ENCODE results near the gene SBNO2. TPM values are rescaled to one million over a fixed set of nuclear protein-coding genes. Genes with fewer than 3 reads are reported as not detected.

Gene SBNO2
- polyA plus RNA-seq, 1 of the 3 experiments (the other 2 are of a cell fraction): 18.3 TPM

GRCh38 chr19:1147934-1148549, 26.0 kb downstream of the SBNO2 start:
- peaks cover 1 to 16% of the 10 kb centered on the region in 2 experiments for H3K36me3 ChIP-seq (replicated peaks in 1 of 2; ENCODE audit: control insufficient read depth in 1 of 2, insufficient read depth in 2 of 2, low read length in 1 of 2)
- TF ChIP-seq CHD2 (IDR thresholded peaks at IDR 0.05; ENCODE audit: low read length, partially characterized antibody) (no peak), SIN3A (IDR thresholded peaks at IDR 0.05; ENCODE audit: borderline replicate concordance, low read depth, low read length) (no peak), FOXJ3 (CRISPR knock-in tag; IDR thresholded peaks at IDR 0.05) (no peak)
- TF ChIP-seq, protein P1, sequence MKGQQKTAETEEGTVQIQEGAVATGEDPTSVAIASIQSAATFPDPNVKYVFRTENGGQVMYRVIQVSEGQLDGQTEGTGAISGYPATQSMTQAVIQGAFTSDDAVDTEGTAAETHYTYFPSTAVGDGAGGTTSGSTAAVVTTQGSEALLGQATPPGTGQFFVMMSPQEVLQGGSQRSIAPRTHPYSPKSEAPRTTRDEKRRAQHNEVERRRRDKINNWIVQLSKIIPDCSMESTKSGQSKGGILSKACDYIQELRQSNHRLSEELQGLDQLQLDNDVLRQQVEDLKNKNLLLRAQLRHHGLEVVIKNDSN (IDR thresholded peaks at IDR 0.05; ENCODE audit: borderline replicate concordance, low read depth): no peak
- no peak overlapping the region for H3K4me3 ChIP-seq (ENCODE audit: low read depth in 2 of 2, low read length in 1 of 2)
- H3K27ac ChIP-seq (ENCODE audit: low read depth in 2 of 2, low read length in 1 of 2): no peak overlapping the region
- ChIA-PET POLR2A (no interaction called here), CTCF (no interaction called here)
- H3K79me2 ChIP-seq (ENCODE audit: insufficient read depth): no peaks in the 10 kb centered on the region
- no peak overlapping the region for H3K9ac ChIP-seq
- no peak overlapping the region for H2AFZ ChIP-seq (ENCODE audit: low read depth)
- H3K9me2 ChIP-seq: no peaks in the 10 kb centered on the region
- no peak for DNase-seq
- WGBS (ENCODE audit: low lambda C conversion rate): 93% methylated on average over 13 of the region's 15 CpGs
- no peak overlapping the region for H3K4me2 ChIP-seq
- no peaks in the 10 kb centered on the region for H3K27me3 ChIP-seq (ENCODE audit: insufficient read depth)
- no peaks in the 10 kb centered on the region for H3K4me1 ChIP-seq (ENCODE audit: control insufficient read depth in 1 of 2, insufficient read depth in 2 of 2, low read depth in 1 of 2, low read length in 1 of 2)
- 0 out of 2 replicates have a peak, but pooled peaks cover 2% of the 10 kb centered on the region for H4K20me1 ChIP-seq (ENCODE audit: insufficient read depth)
- H3K9me3 ChIP-seq: no peaks in the 10 kb centered on the region
- H3F3A ChIP-seq (replicated peaks; ENCODE audit: insufficient read depth): no peaks in the 10 kb centered on the region

- Histone ChIP-seq H3K36me3 (replicated peaks in 1 of 2; ENCODE audit: control insufficient read depth in 1 of 2, insufficient read depth in 2 of 2, low read length in 1 of 2) (peaks cover 4 to 10% of the 10 kb centered on the region in 2 experiments), H3K27me3 (ENCODE audit: insufficient read depth) (no peaks in the 10 kb centered on the region), H3K9me2 (no peaks in the 10 kb centered on the region), H3K27ac (ENCODE audit: low read depth in 2 of 2, low read length in 1 of 2) (no peak overlapping the region), H3F3A (replicated peaks; ENCODE audit: insufficient read depth) (no peaks in the 10 kb centered on the region), H3K4me2 (no peak overlapping the region), H3K79me2 (ENCODE audit: insufficient read depth) (no peaks in the 10 kb centered on the region), H3K9me3 (no peaks in the 10 kb centered on the region), H3K4me3 (ENCODE audit: low read depth in 2 of 2, low read length in 1 of 2) (no peak overlapping the region), H4K20me1 (ENCODE audit: insufficient read depth) (0 out of 2 replicates have a peak, but pooled peaks cover 2% of the 10 kb centered on the region), H2AFZ (ENCODE audit: low read depth) (no peak overlapping the region), H3K4me1 (ENCODE audit: control insufficient read depth in 1 of 2, insufficient read depth in 2 of 2, low read depth in 1 of 2, low read length in 1 of 2) (no peaks in the 10 kb centered on the region), H3K9ac (no peak overlapping the region)
- DNase-seq: no peak
- POLR2A ChIA-PET: interaction anchor here (0.6 kb wide), 1 partner anchor 13 kb away, joined by 3 read pairs; no protein-coding TSS in a partner anchor
- WGBS (ENCODE audit: low lambda C conversion rate): 98% methylated on average over 10 of the region's 38 CpGs
- TF ChIP-seq CHD2 (IDR thresholded peaks at IDR 0.05; ENCODE audit: low read length, partially characterized antibody) (no peak), RXRA (IDR thresholded peaks at IDR 0.05; ENCODE audit: borderline replicate concordance, low read depth) (no peak), PBX3 (IDR thresholded peaks at IDR 0.05) (no peak)
- CTCF ChIA-PET: interaction anchor here (0.6 to 1.7 kb wide), 2 partner anchors 34 to 119 kb away, joined by 3 to 7 read pairs; no protein-coding TSS in a partner anchor
Measured at GRCh38 chr19:1146858-1147780, 26.9 kb downstream of the SBNO2 start.

GRCh38 chr19:1146412-1146699, 27.7 kb downstream of the SBNO2 start:
- DNase-seq: no peak
- CTCF ChIA-PET: interaction anchor here (1.7 kb wide), 1 partner anchor 33 kb away, joined by 7 read pairs; no protein-coding TSS in a partner anchor
- 100% methylated on average over 2 of the region's 13 CpGs for WGBS (ENCODE audit: low lambda C conversion rate)
- POLR2A ChIA-PET: no interaction called here
- Histone ChIP-seq H3K4me3 (ENCODE audit: low read depth in 2 of 2, low read length in 1 of 2) (no peak overlapping the region), H3K9me3 (no peaks in the 10 kb centered on the region), H3K4me2 (no peak overlapping the region), H3K27ac (ENCODE audit: low read depth in 2 of 2, low read length in 1 of 2) (no peak overlapping the region), H2AFZ (ENCODE audit: low read depth) (no peak overlapping the region), H3K4me1 (ENCODE audit: control insufficient read depth in 1 of 2, insufficient read depth in 2 of 2, low read depth in 1 of 2, low read length in 1 of 2) (no peaks in the 10 kb centered on the region), H4K20me1 (ENCODE audit: insufficient read depth) (no peaks in the 10 kb centered on the region), H3K79me2 (ENCODE audit: insufficient read depth) (no peaks in the 10 kb centered on the region), H3F3A (replicated peaks; ENCODE audit: insufficient read depth) (no peaks in the 10 kb centered on the region), H3K9me2 (no peaks in the 10 kb centered on the region), H3K36me3 (replicated peaks in 1 of 2; ENCODE audit: control insufficient read depth in 1 of 2, insufficient read depth in 2 of 2, low read length in 1 of 2) (peaks cover 4 to 10% of the 10 kb centered on the region in 2 experiments), H3K27me3 (ENCODE audit: insufficient read depth) (no peaks in the 10 kb centered on the region), H3K9ac (no peak overlapping the region)
- TF ChIP-seq GABPA (IDR thresholded peaks at IDR 0.05; ENCODE audit: low read depth) (no peak), JUND (IDR thresholded peaks at IDR 0.05) (no peak), SMC3 (IDR thresholded peaks at IDR 0.05; ENCODE audit: low read depth, low read length) (no peak), IRF3 (IDR thresholded peaks at IDR 0.05; ENCODE audit: low read depth, low read length) (no peak), EZH2phosphoT487 (IDR thresholded peaks at IDR 0.05; ENCODE audit: borderline replicate concordance, low read depth) (no peak), ELF1 (IDR thresholded peaks at IDR 0.05) (no peak), EP300 (IDR thresholded peaks at IDR 0.05; ENCODE audit: borderline replicate concordance in 1 of 2, low read depth in 1 of 2, low read length in 1 of 2) (no peak)
- TF ChIP-seq, protein P2, sequence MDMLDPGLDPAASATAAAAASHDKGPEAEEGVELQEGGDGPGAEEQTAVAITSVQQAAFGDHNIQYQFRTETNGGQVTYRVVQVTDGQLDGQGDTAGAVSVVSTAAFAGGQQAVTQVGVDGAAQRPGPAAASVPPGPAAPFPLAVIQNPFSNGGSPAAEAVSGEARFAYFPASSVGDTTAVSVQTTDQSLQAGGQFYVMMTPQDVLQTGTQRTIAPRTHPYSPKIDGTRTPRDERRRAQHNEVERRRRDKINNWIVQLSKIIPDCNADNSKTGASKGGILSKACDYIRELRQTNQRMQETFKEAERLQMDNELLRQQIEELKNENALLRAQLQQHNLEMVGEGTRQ (IDR thresholded peaks at IDR 0.05; ENCODE audit: borderline replicate concordance, low read depth, low read length): no peak
- TF ChIP-seq, protein P1 (IDR thresholded peaks at IDR 0.05; ENCODE audit: borderline replicate concordance, low read depth): no peak

Data from SK-N-SH (cell line).